Sigmoid colon (tissue), 4 donors: ENCODE results near the gene FBXL17.

Experiments used
- CTCF ChIP-seq, 4 experiments: fragments of 450-650 bp in 3 of 4; fragments of 200-600 bp in 1 of 4; IDR thresholded peaks; one replicate each; pipeline ENCODE4 v1.5.1; 2016 to 2019; ENCODE audit warnings: antibody characterized with exemption in 4 of 4, mild to moderate bottlenecking in 3 of 4, moderate library complexity in 2 of 4
- POLR2A ChIP-seq, 2 donors: fragments of 450-650 bp; IDR thresholded peaks; one replicate each; pipeline ENCODE4 v1.6.1; 2016; ENCODE audit warnings: antibody characterized with exemption in 2 of 2, mild to moderate bottlenecking in 2 of 2, moderate library complexity in 2 of 2
- POLR2AphosphoS5 ChIP-seq, 4 donors: sonication (generic); formaldehyde crosslinking; IDR thresholded peaks; one replicate each; pipeline ENCODE4 v1.6.1; 2017; ENCODE audit warnings: antibody characterized with exemption in 4 of 4

GRCh38 chr5:107990881-107991810 lies 390.8 kb downstream of the FBXL17 start:
- TF ChIP-seq CTCF (IDR thresholded peaks at IDR 0.05) (no peak), POLR2AphosphoS5 (IDR thresholded peaks at IDR 0.05) (no peak), POLR2A (IDR thresholded peaks at IDR 0.05) (no peak)
